ENCODE measurements around the gene NEO1.

Gene NEO1

GRCh38 chr15:73270366-73271097 lies 218.3 kb downstream of the NEO1 start:
- ATAC-seq: no peak

GRCh38 chr15:73273181-73274002 lies 221.1 kb downstream of the NEO1 start:
- TF ChIP-seq ARNTL (CRISPR knock-in tag; IDR thresholded peaks at IDR 0.05; ENCODE audit: borderline replicate concordance, low read depth): no peak
- no peak for TF ChIP-seq PATZ1 (CRISPR knock-in tag; IDR thresholded peaks at IDR 0.05; ENCODE audit: borderline replicate concordance)
- no peak for TF ChIP-seq ZNF565 (CRISPR knock-in tag; conservative IDR thresholded peaks at IDR 0.05; ENCODE audit: low read depth)
- TF ChIP-seq ISL1 (CRISPR knock-in tag; IDR thresholded peaks at IDR 0.05): no peak
- TF ChIP-seq OSR1 (CRISPR knock-in tag; IDR thresholded peaks at IDR 0.05): no peak
- no peak for TF ChIP-seq GLIS3 (CRISPR knock-in tag; IDR thresholded peaks at IDR 0.05)
- no peak for TF ChIP-seq CREB5 (CRISPR knock-in tag; IDR thresholded peaks at IDR 0.05; ENCODE audit: low read depth)
- no peak for TF ChIP-seq ZNF8 (CRISPR knock-in tag; IDR thresholded peaks at IDR 0.05)
- TF ChIP-seq ZFP30 (CRISPR knock-in tag; IDR thresholded peaks at IDR 0.05): no peak
- no peak for TF ChIP-seq TCF4 (CRISPR knock-in tag; IDR thresholded peaks at IDR 0.05; ENCODE audit: borderline replicate concordance)
- no peak for TF ChIP-seq ZFP3 (CRISPR knock-in tag; IDR thresholded peaks at IDR 0.05)
- ATAC-seq: peak; percentile 99

More at GRCh38 chr15:73270366-73271097, 218.3 kb downstream of the NEO1 start:
- TF ChIP-seq OSR1 (CRISPR knock-in tag; IDR thresholded peaks at IDR 0.05) (no peak), PPARA (CRISPR knock-in tag; IDR thresholded peaks at IDR 0.05; ENCODE audit: borderline replicate concordance) (no peak), ESRRG (CRISPR knock-in tag; IDR thresholded peaks at IDR 0.05) (no peak), ISL1 (CRISPR knock-in tag; IDR thresholded peaks at IDR 0.05) (no peak), BACH2 (CRISPR knock-in tag; IDR thresholded peaks at IDR 0.05; ENCODE audit: borderline replicate concordance) (no peak), TOX (CRISPR knock-in tag; IDR thresholded peaks at IDR 0.05; ENCODE audit: borderline replicate concordance) (no peak), ZC3H10 (CRISPR knock-in tag; IDR thresholded peaks at IDR 0.05) (no peak), POU6F1 (CRISPR knock-in tag; IDR thresholded peaks at IDR 0.05; ENCODE audit: borderline replicate concordance, low read depth) (no peak), PATZ1 (CRISPR knock-in tag; IDR thresholded peaks at IDR 0.05; ENCODE audit: borderline replicate concordance) (no peak), ZFP30 (CRISPR knock-in tag; IDR thresholded peaks at IDR 0.05) (no peak), ZNF70 (CRISPR knock-in tag; IDR thresholded peaks at IDR 0.05) (no peak), ARNTL (CRISPR knock-in tag; IDR thresholded peaks at IDR 0.05; ENCODE audit: borderline replicate concordance, low read depth) (no peak), ZNF8 (CRISPR knock-in tag; IDR thresholded peaks at IDR 0.05) (no peak), CREB5 (CRISPR knock-in tag; IDR thresholded peaks at IDR 0.05; ENCODE audit: low read depth) (no peak), ZNF565 (CRISPR knock-in tag; conservative IDR thresholded peaks at IDR 0.05; ENCODE audit: low read depth) (no peak), ZFP3 (CRISPR knock-in tag; IDR thresholded peaks at IDR 0.05) (no peak), RARB (CRISPR knock-in tag; IDR thresholded peaks at IDR 0.05) (no peak), TCF4 (CRISPR knock-in tag; IDR thresholded peaks at IDR 0.05; ENCODE audit: borderline replicate concordance) (no peak), SNAI2 (CRISPR knock-in tag; IDR thresholded peaks at IDR 0.05) (no peak), GLIS3 (CRISPR knock-in tag; IDR thresholded peaks at IDR 0.05) (no peak)
